H1 (cell line): ENCODE results near the gene AOPEP. TPM values are rescaled to one million over a fixed set of nuclear protein-coding genes. Genes with fewer than 3 reads are reported as not detected.

ENCODE experiments used
- CTCF ChIA-PET: fragments of 300-600 bp; sonication (Branson Sonifier 250); formaldehyde crosslinking; loops from one replicate; lab custom pipeline; 2021; ENCODE audit not compliant: partially characterized antibody; lab: Charles Lee
- POLR2A ChIA-PET: fragments of 300-600 bp; sonication (Branson Sonifier 250); formaldehyde crosslinking; loops from one replicate; lab custom pipeline; 2021; ENCODE audit warnings: inconsistent platforms; ENCODE audit not compliant: partially characterized antibody; lab: Charles Lee
- DNase-seq, 2 experiments: peaks; one replicate each; pipeline versions ENCODE4 v3.0.0 to v3.0.0-alpha.2; 2010 to 2022; ENCODE audit warnings: low spot score in 2 of 2, low read depth in 1 of 2, mixed read lengths in 1 of 2
- FAIRE-seq: peaks from 2 replicates; lab custom pipeline; 2011; peaks lifted over from hg19 to GRCh38; lab: Jason Lieb, UNC
- H2AFZ ChIP-seq: 2 replicates; pipeline ENCODE4 v1.8.1; 2012; ENCODE audit warnings: low read length, inconsistent platforms
- H2AK5ac ChIP-seq: 2 replicates; pipeline ENCODE4 v1.6.1; 2013; ENCODE audit warnings: low read depth, low read length
- H2BK120ac ChIP-seq: replicated peaks from 2 replicates; pipeline ENCODE3; 2013; ENCODE audit warnings: low read depth, low read length, inconsistent platforms
- H2BK12ac ChIP-seq: 2 replicates; pipeline ENCODE4 v1.6.1; 2013; ENCODE audit warnings: low read depth, low read length
- H2BK15ac ChIP-seq: 2 replicates; pipeline ENCODE4 v1.6.1; 2013; ENCODE audit warnings: low read length
- H2BK20ac ChIP-seq: 2 replicates; pipeline ENCODE4 v1.6.1; 2013; ENCODE audit warnings: low read length
- H2BK5ac ChIP-seq: 2 replicates; pipeline ENCODE4 v1.6.1; 2013; ENCODE audit warnings: low read depth, low read length
- H3K14ac ChIP-seq: 2 replicates; pipeline ENCODE4 v1.6.1; 2013; ENCODE audit warnings: inconsistent platforms; ENCODE audit not compliant: insufficient read length
- H3K18ac ChIP-seq: 2 replicates; pipeline ENCODE4 v1.6.1; 2013; ENCODE audit warnings: low read length; ENCODE audit errors: extremely low read depth
- H3K23ac ChIP-seq: 2 replicates; pipeline ENCODE4 v1.6.1; 2013; ENCODE audit warnings: inconsistent platforms; ENCODE audit not compliant: insufficient read length
- H3K23me2 ChIP-seq: 2 replicates; pipeline ENCODE4 v1.6.1; 2013; ENCODE audit warnings: low read depth, low read length
- H3K27ac ChIP-seq: 2 replicates; pipeline ENCODE4 v1.6.1; 2011; ENCODE audit warnings: low read depth, low read length, inconsistent platforms
- H3K27me3 ChIP-seq, 4 experiments: replicated peaks in 1 of 4; 1 replicate in 1 of 4; 2 replicates in 3 of 4; pipeline versions ENCODE4 v1.6.1 to v1.8.1; 2011 to 2013; ENCODE audit warnings: low read length in 3 of 4, mild to moderate bottlenecking in 3 of 4, inconsistent platforms in 2 of 4, mixed read lengths in 2 of 4, moderate library complexity in 1 of 4; ENCODE audit not compliant: control insufficient read depth in 3 of 4, insufficient read depth in 3 of 4; ENCODE audit errors: extremely low read depth in 1 of 4
- H3K36me3 ChIP-seq, 4 experiments: 2 replicates each; pipeline versions ENCODE4 v1.6.1 to v1.8.1; 2011 to 2013; ENCODE audit warnings: mild to moderate bottlenecking in 4 of 4, low read length in 3 of 4, moderate library complexity in 2 of 4, control low read depth in 1 of 4, inconsistent platforms in 1 of 4; ENCODE audit not compliant: insufficient read depth in 4 of 4, control insufficient read depth in 2 of 4
- H3K4ac ChIP-seq: replicated peaks from 2 replicates; pipeline ENCODE3; 2013; ENCODE audit warnings: low read length, low read depth, mixed read lengths, inconsistent platforms; ENCODE audit not compliant: insufficient read length
- H3K4me1 ChIP-seq, 4 experiments: replicated peaks in 1 of 4; 1 replicate in 1 of 4; 2 replicates in 3 of 4; pipeline versions ENCODE4 v1.6.1 to v1.8.1; 2011 to 2013; ENCODE audit warnings: low read length in 3 of 4, inconsistent platforms in 2 of 4, mixed read lengths in 1 of 4; ENCODE audit not compliant: insufficient read depth in 4 of 4, control insufficient read depth in 3 of 4
- H3K4me2 ChIP-seq, 2 experiments: 2 replicates each; pipeline versions ENCODE4 v1.6.1 to v1.8.1; 2011 to 2013; ENCODE audit warnings: low read depth in 2 of 2, low read length in 2 of 2, control low read depth in 1 of 2, inconsistent platforms in 1 of 2, mild to moderate bottlenecking in 1 of 2; ENCODE audit not compliant: insufficient read depth in 1 of 2
- H3K4me3 ChIP-seq, 4 experiments: fragments of 200-600, 300-600 bp in 1 of 4; sonication (generic), shearing (Covaris generic), sonication (Bioruptor Twin) in 1 of 4; 2 replicates each; pipeline versions ENCODE4 v1.5.1 to v1.8.1; 2011 to 2016; ENCODE audit warnings: low read length in 4 of 4, low read depth in 3 of 4, control low read depth in 2 of 4, inconsistent platforms in 2 of 4, mild to moderate bottlenecking in 2 of 4, mixed read lengths in 1 of 4, moderate library complexity in 1 of 4; ENCODE audit not compliant: insufficient read depth in 2 of 4; ENCODE audit errors: extremely low read depth in 1 of 4
- H3K56ac ChIP-seq: replicated peaks from 2 replicates; pipeline ENCODE3; 2013; ENCODE audit warnings: low read depth, mild to moderate bottlenecking, mixed read lengths, low read length, inconsistent platforms; ENCODE audit not compliant: insufficient read length
- H3K79me1 ChIP-seq: 2 replicates; pipeline ENCODE4 v1.6.1; 2013; ENCODE audit warnings: low read depth, low read length, control low read depth
- H3K79me2 ChIP-seq, 2 experiments: 2 replicates each; pipeline versions ENCODE4 v1.6.1 to v1.8.1; 2012 to 2013; ENCODE audit warnings: low read length in 2 of 2, mild to moderate bottlenecking in 2 of 2, inconsistent platforms in 1 of 2; ENCODE audit not compliant: insufficient read depth in 2 of 2, control insufficient read depth in 1 of 2
- H3K9ac ChIP-seq, 4 experiments: replicated peaks in 1 of 4; 1 replicate in 1 of 4; 2 replicates in 3 of 4; pipeline versions ENCODE4 v1.6.1 to v1.8.1; 2011 to 2013; ENCODE audit warnings: low read depth in 3 of 4, low read length in 3 of 4, control low read depth in 2 of 4, mild to moderate bottlenecking in 2 of 4, moderate library complexity in 2 of 4, inconsistent platforms in 1 of 4; ENCODE audit errors: extremely low read depth in 1 of 4
- H3K9me3 ChIP-seq, 2 experiments: 2 replicates each; pipeline versions ENCODE4 v1.6.1 to v1.8.1; 2012 to 2013; ENCODE audit warnings: mild to moderate bottlenecking in 2 of 2, moderate library complexity in 2 of 2, control low read depth in 1 of 2, inconsistent platforms in 1 of 2, low read depth in 1 of 2, low read length in 1 of 2, mixed read lengths in 1 of 2; ENCODE audit not compliant: insufficient read depth in 2 of 2
- H4K20me1 ChIP-seq, 2 experiments: replicated peaks in 1 of 2; 2 replicates each; pipeline versions ENCODE3 to v1.8.1; 2011 to 2013; ENCODE audit warnings: inconsistent platforms in 2 of 2, low read length in 2 of 2, mild to moderate bottlenecking in 1 of 2; ENCODE audit not compliant: insufficient read depth in 2 of 2, control insufficient read depth in 1 of 2
- H4K5ac ChIP-seq: 2 replicates; pipeline ENCODE4 v1.6.1; 2013; ENCODE audit warnings: low read length, low read depth, mixed read lengths, inconsistent platforms; ENCODE audit not compliant: insufficient read length
- H4K8ac ChIP-seq: 2 replicates; pipeline ENCODE4 v1.8.0; 2013; ENCODE audit warnings: mild to moderate bottlenecking, moderate library complexity, low read length, inconsistent platforms; ENCODE audit not compliant: insufficient read depth; ENCODE audit errors: extremely low read depth
- H4K91ac ChIP-seq: replicated peaks from 2 replicates; pipeline ENCODE3; 2013; ENCODE audit warnings: low read length, mixed read lengths, inconsistent platforms; ENCODE audit not compliant: insufficient read length
- ASH2L ChIP-seq: fragments of 200-600, 300-600 bp; sonication (generic); IDR thresholded peaks from one replicate; pipeline ENCODE4 v1.7.1; 2017; ENCODE audit warnings: low read length
- ATF2 ChIP-seq: IDR thresholded peaks from 2 replicates; pipeline ENCODE4 v1.6.1; 2012; ENCODE audit warnings: low read length, inconsistent platforms
- CBX8 ChIP-seq: fragments of 300-800, 300-1000 bp; sonication (generic); IDR thresholded peaks from 2 replicates; pipeline ENCODE4 v1.7.1; 2016; ENCODE audit warnings: low read depth, low read length, borderline replicate concordance
- EZH2 ChIP-seq: fragments of 200-600 bp; sonication (generic); IDR thresholded peaks from 2 replicates; pipeline ENCODE4 v1.7.1; 2012; ENCODE audit warnings: low read depth, mild to moderate bottlenecking, moderate library complexity, low read length, inconsistent platforms; ENCODE audit not compliant: severe bottlenecking
- JUND ChIP-seq: IDR thresholded peaks from 2 replicates; pipeline ENCODE4 v1.6.1; 2011; ENCODE audit warnings: mild to moderate bottlenecking, improper control_type of control experiment, low read length
- RXRA ChIP-seq: IDR thresholded peaks from 2 replicates; pipeline ENCODE4 v1.6.1; 2011; ENCODE audit warnings: low read depth, mild to moderate bottlenecking, low read length, moderate library complexity; ENCODE audit not compliant: insufficient read depth
- SIX5 ChIP-seq: IDR thresholded peaks from 2 replicates; pipeline ENCODE4 v1.6.1; 2011; ENCODE audit warnings: mild to moderate bottlenecking, low read depth, low read length
- WGBS, 2 experiments: shearing (Covaris generic) in 1 of 2; methylation state at CpG; one replicate each; pipeline versions ENCODE4 v1.1.6 to v1.1.7; 2013 to 2015; ENCODE audit warnings: low lambda C conversion rate in 2 of 2, mixed read lengths in 2 of 2, inconsistent platforms in 1 of 2, low coverage in 1 of 2, missing lambda C conversion rate in 1 of 2; ENCODE audit not compliant: insufficient replicate concordance in 2 of 2, insufficient coverage in 1 of 2, insufficient read length in 1 of 2; ENCODE audit errors: extremely low coverage in 1 of 2, missing lambda C conversion rate in 1 of 2; 5-methylcytosine and 5-hydroxymethylcytosine counted together
- polyA plus RNA-seq, 7 experiments: library from polyadenylated mRNA; depleted of rRNA in 3 of 7; stranded (reverse) in 5 of 7; unstranded in 2 of 7; fragments of >200 nt in 5 of 7; fragments of 200-250 nt in 2 of 7; gene quantifications; 1 replicate in 5 of 7; 2 replicates in 1 of 7; 4 replicates in 1 of 7; pipeline versions ENCODE4 v1.2.1 to v1.2.3, GENCODE V29; 2011 to 2013; ENCODE audit warnings: missing spikeins in 2 of 7, mixed read lengths in 2 of 7
- total RNA-seq: library from RNA; stranded (reverse); fragmentation: NEBNext Ultra II Directional; extraction: Animal tissue kit (Norgen Biotek cat#: 25700); gene quantifications from 2 replicates; pipeline ENCODE4 v1.2.1, GENCODE V29; 2021

Gene AOPEP
- total and polyA plus RNA-seq, 2 of the 8 experiments (the other 6 are each of a cell fraction or from before 2014, with no cell fraction given): 6.1 to 14.3 TPM

- no peak overlapping the region for H2AK5ac ChIP-seq
- no peak overlapping the region for H4K5ac ChIP-seq
- no peak overlapping the region for H3K27ac ChIP-seq
- no peaks in the 10 kb centered on the region for H3K27me3 ChIP-seq
- H3K9ac ChIP-seq: no peak overlapping the region
- H2BK15ac ChIP-seq: no peak overlapping the region
- TF ChIP-seq RXRA: no peak
- TF ChIP-seq CBX8: no peak
- TF ChIP-seq ATF2: no peak
- TF ChIP-seq JUND: no peak
- TF ChIP-seq SIX5: no peak
- TF ChIP-seq EZH2: no peak
- TF ChIP-seq ASH2L: no peak
- H3K4me2 ChIP-seq: no peak overlapping the region
- H3K4ac ChIP-seq: no peak overlapping the region
- no peaks in the 10 kb centered on the region for H3K9me3 ChIP-seq
- H3K23ac ChIP-seq: no peak overlapping the region
- H3K79me2 ChIP-seq: no peaks in the 10 kb centered on the region
- no peaks in the 10 kb centered on the region for H3K79me1 ChIP-seq
- ChIA-PET CTCF (no interaction called here), POLR2A (no interaction called here)
- H3K23me2 ChIP-seq: no peaks in the 10 kb centered on the region
- H3K18ac ChIP-seq: no peak overlapping the region
- no peak overlapping the region for H3K56ac ChIP-seq
- H2BK120ac ChIP-seq: no peak overlapping the region
- H4K8ac ChIP-seq: no peak overlapping the region
- no peak overlapping the region for H3K14ac ChIP-seq
- H3K4me3 ChIP-seq: no peak overlapping the region
- no peaks in the 10 kb centered on the region for H3K36me3 ChIP-seq
- H4K91ac ChIP-seq: no peak overlapping the region
- DNase-seq: no peak
- peaks cover 0 to 3% (median 2%) of the 10 kb centered on the region in 4 experiments; a peak in 4 of 7 replicates for H3K4me1 ChIP-seq
- no peak overlapping the region for H2AFZ ChIP-seq
- no peak overlapping the region for H2BK12ac ChIP-seq
- no peak overlapping the region for H2BK20ac ChIP-seq
- WGBS, 2 experiments: 60% methylated on average over 4 of the region's 4 CpGs; no CpG with 5 or more reads in 1 of the 2 experiments
- FAIRE-seq: no peak
- H2BK5ac ChIP-seq: no peak overlapping the region
- no peaks in the 10 kb centered on the region for H4K20me1 ChIP-seq
Observed at GRCh38 chr9:94901019-94901363, 174.5 kb downstream of the AOPEP start.
